ENCODE results near the gene ADARB1. TPM values are rescaled to one million over a fixed set of nuclear protein-coding genes. Genes with fewer than 3 reads are reported as not detected.

ADARB1 gene
- total RNA-seq, 4 donors from 2014 or later: 107 to 231 (median 201) TPM

GRCh38 chr21:45243603-45244002 lies 169.2 kb downstream of the ADARB1 start:
- Histone ChIP-seq H3K27ac (replicated peaks in 1 of 4) (no peak overlapping the region), H3K36me3 (no peaks in the 10 kb centered on the region), H3K9me3 (peaks cover 0 to 35% (median 22%) of the 10 kb centered on the region in 4 donors), H3K4me1 (peaks cover 3 to 5% (median 4%) of the 10 kb centered on the region in 4 donors), H3K27me3 (peaks cover 0 to 11% (median 0%) of the 10 kb centered on the region in 4 donors), H3K4me3 (no peak overlapping the region)
- no peak for DNase-seq (ENCODE audit: extremely low spot score)
- intact Hi-C loops (cut with DNase I): no loop called here
- no peak for TF ChIP-seq POLR2A (IDR thresholded peaks at IDR 0.05; ENCODE audit: low read depth)
- TF ChIP-seq EP300 (IDR thresholded peaks at IDR 0.05): no peak
- TF ChIP-seq CTCF (IDR thresholded peaks at IDR 0.05): no peak
- TF ChIP-seq POLR2AphosphoS5 (IDR thresholded peaks at IDR 0.05): no peak
- WGBS: 54% methylated on average over 3 of the region's 3 CpGs

GRCh38 chr21:45244799-45245340 lies 170.5 kb downstream of the ADARB1 start:
- intact Hi-C loops (cut with DNase I): no loop called here
- no peak for TF ChIP-seq EP300 (IDR thresholded peaks at IDR 0.05)
- TF ChIP-seq POLR2AphosphoS5 (IDR thresholded peaks at IDR 0.05): no peak
- TF ChIP-seq POLR2A (IDR thresholded peaks at IDR 0.05; ENCODE audit: low read depth): no peak
- no peak for TF ChIP-seq CTCF (IDR thresholded peaks at IDR 0.05)
- Histone ChIP-seq H3K4me3 (no peak overlapping the region), H3K27ac (replicated peaks in 1 of 4) (no peak overlapping the region), H3K9me3 (peaks cover 0 to 35% (median 22%) of the 10 kb centered on the region in 4 donors), H3K36me3 (no peaks in the 10 kb centered on the region), H3K27me3 (peaks cover 0 to 11% (median 0%) of the 10 kb centered on the region in 4 donors), H3K4me1 (peaks cover 8 to 11% (median 11%) of the 10 kb centered on the region in 4 donors)
- WGBS: 71% methylated on average over 6 of the region's 8 CpGs
- no peak for DNase-seq (ENCODE audit: extremely low spot score)

- 87% methylated on average over 16 of the region's 20 CpGs for WGBS
- Histone ChIP-seq H3K36me3 (no peaks in the 10 kb centered on the region), H3K27me3 (peaks cover 0 to 11% (median 0%) of the 10 kb centered on the region in 4 donors), H3K27ac (replicated peaks in 1 of 4) (no peak overlapping the region), H3K4me3 (no peak overlapping the region), H3K9me3 (peaks cover 0 to 26% (median 18%) of the 10 kb centered on the region in 4 donors), H3K4me1 (peaks cover 8 to 11% (median 11%) of the 10 kb centered on the region in 4 donors)
- TF ChIP-seq POLR2AphosphoS5 (IDR thresholded peaks at IDR 0.05) (no peak), POLR2A (IDR thresholded peaks at IDR 0.05; ENCODE audit: low read depth) (no peak), CTCF (IDR thresholded peaks at IDR 0.05) (no peak), EP300 (IDR thresholded peaks at IDR 0.05) (no peak)
- peak; percentile 55 for DNase-seq (ENCODE audit: extremely low spot score)
- intact Hi-C loops (cut with DNase I): no loop called here
Measured at GRCh38 chr21:45246386-45247320, 172.3 kb downstream of the ADARB1 start.

GRCh38 chr21:45248301-45248892 lies 174.0 kb downstream of the ADARB1 start:
- H3K4me1 ChIP-seq: peaks cover 8 to 11% (median 11%) of the 10 kb centered on the region in 4 donors

More at GRCh38 chr21:45248301-45248892, 174.0 kb downstream of the ADARB1 start:
- H3K27ac ChIP-seq (replicated peaks in 1 of 4): peak overlapping the region in 2 of 4 donors; percentile 21 to 31
- no peak for TF ChIP-seq POLR2A (IDR thresholded peaks at IDR 0.05; ENCODE audit: low read depth)
- TF ChIP-seq CTCF (IDR thresholded peaks at IDR 0.05): no peak
- TF ChIP-seq POLR2AphosphoS5 (IDR thresholded peaks at IDR 0.05): no peak
- TF ChIP-seq EP300 (IDR thresholded peaks at IDR 0.05): no peak
- intact Hi-C loops (cut with DNase I): no loop called here
- H3K4me3 ChIP-seq: peak overlapping the region; percentile 28 to 51 (median 36)
- peaks cover 0 to 9% (median 8%) of the 10 kb centered on the region in 4 donors for H3K9me3 ChIP-seq
- H3K27me3 ChIP-seq: peaks cover 0 to 8% (median 0%) of the 10 kb centered on the region in 4 donors
- peak; percentile 26 for DNase-seq (ENCODE audit: extremely low spot score)
- 68% methylated on average over 13 of the region's 13 CpGs for WGBS
- H3K36me3 ChIP-seq: no peaks in the 10 kb centered on the region
